Tongue (tissue), 2 donors: ENCODE data around the gene APLN. TPM values are rescaled to one million over a fixed set of nuclear protein-coding genes. Genes with fewer than 3 reads are reported as not detected.

Source experiments
- DNase-seq: peaks from one replicate; pipeline ENCODE4 v3.0.0-alpha.2; 2015
- total RNA-seq: library from RNA; depleted of rRNA; stranded (reverse); fragments of >200 nt; gene quantifications from one replicate; pipeline ENCODE4 v1.2.3, GENCODE V29; 2014

Gene APLN
- total RNA-seq: 6.9 TPM

- peak; percentile 54 for DNase-seq
Observed at GRCh38 chrX:129654652-129655546, at the start of gene APLN. TSS of gene APLN (minus strand) at chrX:129654956. CDS start at chrX:129654630, 326 bp downstream.

GRCh38 chrX:129704491-129704890 is 49.7 kb upstream of the APLN start:
- DNase-seq: no peak

- peak; percentile 88 for DNase-seq
Observed at GRCh38 chrX:129701624-129702069, 46.9 kb upstream of the APLN start.

GRCh38 chrX:129700536-129700935 is 45.8 kb upstream of the APLN start:
- no peak for DNase-seq

- no peak for DNase-seq
Observed at GRCh38 chrX:129698150-129698549, 43.4 kb upstream of the APLN start.

- no peak for DNase-seq
Observed at GRCh38 chrX:129697204-129697829, 42.6 kb upstream of the APLN start.

GRCh38 chrX:129696463-129697155 is 41.9 kb upstream of the APLN start:
- no peak for DNase-seq

GRCh38 chrX:129695937-129696336 is 41.2 kb upstream of the APLN start:
- DNase-seq: no peak

- no peak for DNase-seq
Observed at GRCh38 chrX:129695535-129695934, 40.8 kb upstream of the APLN start.

- DNase-seq: no peak
Observed at GRCh38 chrX:129694805-129695204, 40.0 kb upstream of the APLN start.

GRCh38 chrX:129693354-129693753 is 38.6 kb upstream of the APLN start:
- DNase-seq: no peak

- peak; percentile 36 for DNase-seq
Observed at GRCh38 chrX:129690435-129690834, 35.7 kb upstream of the APLN start.

GRCh38 chrX:129689796-129690195 is 35.0 kb upstream of the APLN start:
- no peak for DNase-seq

- DNase-seq: no peak
Observed at GRCh38 chrX:129688097-129688496, 33.3 kb upstream of the APLN start.

- DNase-seq: peak; percentile 64
Observed at GRCh38 chrX:129686422-129686948, 31.7 kb upstream of the APLN start.

GRCh38 chrX:129682979-129683378 is 28.2 kb upstream of the APLN start:
- no peak for DNase-seq

- no peak for DNase-seq
Observed at GRCh38 chrX:129679901-129680300, 25.1 kb upstream of the APLN start.

- no peak for DNase-seq
Observed at GRCh38 chrX:129678614-129679195, 23.9 kb upstream of the APLN start.

GRCh38 chrX:129667412-129667811 is 12.7 kb upstream of the APLN start:
- DNase-seq: no peak

- DNase-seq: no peak
Observed at GRCh38 chrX:129665916-129666644, 11.3 kb upstream of the APLN start.

- DNase-seq: no peak
Observed at GRCh38 chrX:129663171-129663570, 8.4 kb upstream of the APLN start.

GRCh38 chrX:129661369-129661768 is 6.6 kb upstream of the APLN start:
- no peak for DNase-seq
